ENCODE results near the gene RFWD3.

Gene RFWD3

GRCh38 chr16:74622005-74622404 is 44.7 kb downstream of the RFWD3 start:
- peaks cover 41% of the 10 kb centered on the region for H4K20me1 ChIP-seq (ENCODE audit: insufficient read depth, low read length)
- no peaks in the 10 kb centered on the region for H3K79me2 ChIP-seq (ENCODE audit: insufficient read depth, low read length)
- no peaks in the 10 kb centered on the region for H3K9me3 ChIP-seq (ENCODE audit: insufficient read depth, low read length, severe bottlenecking)
- DNase-seq (no peak), ATAC-seq (ENCODE audit: insufficient read depth, low read depth) (no peak)
- H2AFZ ChIP-seq (ENCODE audit: low read depth, low read length), result no peak overlapping the region
- no peaks in the 10 kb centered on the region for H3K27me3 ChIP-seq (ENCODE audit: insufficient read depth, low read length, poor library complexity)
- no peak for TF ChIP-seq CTCF (IDR thresholded peaks at IDR 0.05; ENCODE audit: borderline replicate concordance, extremely low read depth, low read length, poor library complexity, severe bottlenecking)
- no peak for TF ChIP-seq EZH2 (IDR thresholded peaks at IDR 0.05; ENCODE audit: borderline replicate concordance, low read depth, low read length, severe bottlenecking)
- peaks cover 89% of the 10 kb centered on the region for H3K36me3 ChIP-seq (ENCODE audit: insufficient read depth, low read length)
- H3K27ac ChIP-seq (ENCODE audit: low read length), result no peak overlapping the region
- no peak overlapping the region for H3K4me3 ChIP-seq (ENCODE audit: low read depth in 1 of 2, low read length in 2 of 2)
- H3K4me2 ChIP-seq (ENCODE audit: insufficient read depth, low read length), result no peak overlapping the region
- no peak overlapping the region for H3K9ac ChIP-seq (ENCODE audit: low read depth, low read length)
- H3K4me1 ChIP-seq (ENCODE audit: insufficient read depth, low read length), result no peaks in the 10 kb centered on the region

GRCh38 chr16:74617206-74617788 is 49.4 kb downstream of the RFWD3 start:
- DNase-seq, result no peak
- no peak overlapping the region for H3K27ac ChIP-seq (ENCODE audit: low read length)

GRCh38 chr16:74611721-74612120 is 55.0 kb downstream of the RFWD3 start:
- H2AFZ ChIP-seq (ENCODE audit: low read depth, low read length), result no peak overlapping the region
- DNase-seq, result no peak
- peaks cover 4% of the 10 kb centered on the region; the same call in 1 of the 2 replicates for H4K20me1 ChIP-seq (ENCODE audit: insufficient read depth, low read length)
- H3K4me3 ChIP-seq (ENCODE audit: low read depth in 1 of 2, low read length in 2 of 2), result no peak overlapping the region
- peaks cover 6% of the 10 kb centered on the region for H3K36me3 ChIP-seq (ENCODE audit: insufficient read depth, low read length)
- peaks cover 25% of the 10 kb centered on the region for H3K4me1 ChIP-seq (ENCODE audit: insufficient read depth, low read length)
- TF ChIP-seq EZH2 (IDR thresholded peaks at IDR 0.05; ENCODE audit: borderline replicate concordance, low read depth, low read length, severe bottlenecking) (no peak), CTCF (IDR thresholded peaks at IDR 0.05; ENCODE audit: borderline replicate concordance, extremely low read depth, low read length, poor library complexity, severe bottlenecking) (no peak)
- no peaks in the 10 kb centered on the region for H3K27me3 ChIP-seq (ENCODE audit: insufficient read depth, low read length, poor library complexity)
- no peak overlapping the region for H3K4me2 ChIP-seq (ENCODE audit: insufficient read depth, low read length)
- no peak overlapping the region for H3K27ac ChIP-seq (ENCODE audit: low read length)
- no peaks in the 10 kb centered on the region for H3K9me3 ChIP-seq (ENCODE audit: insufficient read depth, low read length, severe bottlenecking)
- H3K79me2 ChIP-seq (ENCODE audit: insufficient read depth, low read length), result peaks cover 1% of the 10 kb centered on the region
- no peak for ATAC-seq (ENCODE audit: insufficient read depth, low read depth)
- H3K9ac ChIP-seq (ENCODE audit: low read depth, low read length), result no peak overlapping the region

More at GRCh38 chr16:74617206-74617788, 49.4 kb downstream of the RFWD3 start:
- no peak for ATAC-seq (ENCODE audit: insufficient read depth, low read depth)
- Histone ChIP-seq H3K79me2 (ENCODE audit: insufficient read depth, low read length) (no peaks in the 10 kb centered on the region), H2AFZ (ENCODE audit: low read depth, low read length) (no peak overlapping the region), H3K4me3 (ENCODE audit: low read depth in 1 of 2, low read length in 2 of 2) (no peak overlapping the region), H3K9me3 (ENCODE audit: insufficient read depth, low read length, severe bottlenecking) (no peaks in the 10 kb centered on the region), H3K36me3 (ENCODE audit: insufficient read depth, low read length) (peaks cover 51% of the 10 kb centered on the region), H3K27me3 (ENCODE audit: insufficient read depth, low read length, poor library complexity) (no peaks in the 10 kb centered on the region), H4K20me1 (ENCODE audit: insufficient read depth, low read length) (peaks cover 14% of the 10 kb centered on the region), H3K4me2 (ENCODE audit: insufficient read depth, low read length) (no peak overlapping the region), H3K9ac (ENCODE audit: low read depth, low read length) (no peak overlapping the region), H3K4me1 (ENCODE audit: insufficient read depth, low read length) (no peaks in the 10 kb centered on the region)
- TF ChIP-seq EZH2 (IDR thresholded peaks at IDR 0.05; ENCODE audit: borderline replicate concordance, low read depth, low read length, severe bottlenecking), result no peak
- no peak for TF ChIP-seq CTCF (IDR thresholded peaks at IDR 0.05; ENCODE audit: borderline replicate concordance, extremely low read depth, low read length, poor library complexity, severe bottlenecking)
